Activated CD4-positive, alpha-beta memory T cell treated with anti-CD3 and anti-CD28 coated beads, Interleukin-2, amount 10 ng/mL, durations not matched to agents 7 days and 5 days (primary cell): Measurements from ENCODE around the gene BRK1. TPM values are rescaled to one million over a fixed set of nuclear protein-coding genes. Genes with fewer than 3 reads are reported as not detected.
"Not testable (repeated sequence)": the region's sequence is repeated elsewhere in the genome, so short reads cannot be mapped to it uniquely, and the experiment has no call there.

Experiments used
- CTCF ChIA-PET: fragments of 350-600 bp; sonication (Branson Sonifier 250); formaldehyde crosslinking; loops from one replicate; lab custom pipeline; 2021; ENCODE audit warnings: antibody characterized with exemption, inconsistent platforms; lab: Charles Lee
- POLR2A ChIA-PET: fragments of 350-600 bp; sonication (Branson Sonifier 250); formaldehyde crosslinking; loops from one replicate; lab custom pipeline; 2021; ENCODE audit warnings: antibody characterized with exemption; lab: Charles Lee
- DNase-seq: peaks from one replicate; pipeline ENCODE4 v3.0.0-alpha.2; 2020
- H3K27ac Mint-ChIP-seq: one replicate; pipeline ENCODE4 v1.8.0; 2021; ENCODE audit warnings: mild to moderate bottlenecking, mixed read lengths
- H3K27me3 Mint-ChIP-seq: one replicate; pipeline ENCODE4 v1.8.0; 2021; ENCODE audit warnings: mixed read lengths
- H3K36me3 Mint-ChIP-seq: one replicate; pipeline ENCODE4 v1.8.0; 2021; ENCODE audit warnings: low read depth, mixed read lengths
- H3K4me1 Mint-ChIP-seq: one replicate; pipeline ENCODE4 v1.8.0; 2021; ENCODE audit warnings: mixed read lengths
- H3K4me3 Mint-ChIP-seq: one replicate; pipeline ENCODE4 v1.8.0; 2021; ENCODE audit warnings: mild to moderate bottlenecking, mixed read lengths
- H3K9me3 Mint-ChIP-seq: one replicate; pipeline ENCODE4 v1.8.0; 2021; ENCODE audit warnings: mixed read lengths
- total RNA-seq, 2 experiments: library from RNA; stranded (reverse); gene quantifications; one replicate each; pipeline ENCODE4 v1.2.3, GENCODE V29; 2021

The BRK1 gene
- total RNA-seq, 2 experiments from 2014 or later: 117 to 118 TPM

DNA sequence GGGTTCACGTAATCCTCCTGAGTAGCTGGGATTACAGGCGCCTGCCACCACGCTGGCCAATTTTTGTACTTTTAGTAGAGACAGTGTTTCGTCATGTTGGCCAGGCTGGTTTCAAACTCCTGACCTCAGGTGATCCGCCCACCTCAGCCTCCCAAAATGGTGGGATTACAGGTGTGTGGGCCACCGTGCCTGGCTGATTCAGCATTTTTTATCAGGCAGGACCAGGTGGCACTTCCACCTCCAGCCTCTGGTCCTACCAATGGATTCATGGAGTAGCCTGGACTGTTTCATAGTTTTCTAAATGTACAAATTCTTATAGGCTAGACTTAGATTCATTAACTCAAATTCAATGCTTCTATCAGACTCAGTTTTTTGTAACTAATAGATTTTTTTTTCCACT is 35.5 kb downstream of the BRK1 start:
- POLR2A ChIA-PET: interaction anchor here (1.0 kb wide), 1 partner anchor 9 kb away, joined by 3 read pairs; the partner anchor contains the start of gene VHL
- Mint-ChIP-seq H3K4me3 (no peak overlapping the region), H3K27ac (no peak overlapping the region), H3K9me3 (no peaks in the 10 kb centered on the region), H3K4me1 (peaks cover 9% of the 10 kb centered on the region), H3K27me3 (no peaks in the 10 kb centered on the region), H3K36me3 (peaks cover 68% of the 10 kb centered on the region)
- CTCF ChIA-PET: interaction anchor here (1.3 to 2.4 kb wide), 2 partner anchors 73 to 113 kb away, joined by 3 to 11 read pairs; no protein-coding TSS in a partner anchor
- no peak for DNase-seq

DNA sequence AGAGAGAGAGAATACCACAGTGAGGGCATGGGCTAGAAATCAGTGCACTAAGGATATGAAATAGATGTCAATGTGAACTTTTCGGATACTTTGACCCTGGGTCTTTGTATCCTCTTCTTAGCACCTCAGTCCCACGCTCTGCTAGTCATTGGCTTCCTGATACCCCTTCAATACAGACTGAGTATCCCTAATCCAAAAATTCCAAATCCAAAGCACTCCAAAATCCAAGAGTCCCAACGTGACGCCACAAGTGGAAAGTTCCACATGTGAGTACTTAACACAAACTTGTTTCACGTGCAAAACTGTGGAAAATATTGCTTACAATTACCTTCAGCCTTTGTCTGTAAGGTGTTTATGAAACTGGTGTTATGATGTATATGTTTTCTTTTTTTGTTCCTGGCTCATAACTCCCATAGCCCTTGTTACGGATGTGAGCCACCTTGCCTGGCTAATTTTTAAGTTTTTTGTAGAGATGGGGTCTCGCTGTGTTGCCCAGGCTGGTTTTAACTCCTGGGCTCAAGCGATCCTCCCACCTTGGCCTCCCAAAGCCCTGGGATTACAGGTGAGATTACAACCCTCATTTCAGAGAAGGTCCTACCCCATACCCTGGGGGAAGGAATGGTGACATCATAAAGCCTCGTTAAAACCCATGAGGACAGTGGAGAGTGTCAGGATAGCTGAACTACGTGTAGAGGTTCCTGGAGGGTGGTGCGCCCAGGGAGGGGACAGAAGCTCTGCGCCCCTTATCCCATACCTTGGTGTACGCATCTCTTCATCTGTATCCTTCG is 39.1 kb downstream of the BRK1 start:
- Mint-ChIP-seq H3K9me3 (no peaks in the 10 kb centered on the region), H3K36me3 (peaks cover 58% of the 10 kb centered on the region), H3K4me3 (no peak overlapping the region), H3K27ac (no peak overlapping the region), H3K4me1 (no peaks in the 10 kb centered on the region), H3K27me3 (no peaks in the 10 kb centered on the region)
- no peak for DNase-seq
- ChIA-PET POLR2A (no interaction called here), CTCF (interaction anchor here (1.0 kb wide), 1 partner anchor 38 kb away, joined by 4 read pairs; no protein-coding TSS in a partner anchor)

DNA sequence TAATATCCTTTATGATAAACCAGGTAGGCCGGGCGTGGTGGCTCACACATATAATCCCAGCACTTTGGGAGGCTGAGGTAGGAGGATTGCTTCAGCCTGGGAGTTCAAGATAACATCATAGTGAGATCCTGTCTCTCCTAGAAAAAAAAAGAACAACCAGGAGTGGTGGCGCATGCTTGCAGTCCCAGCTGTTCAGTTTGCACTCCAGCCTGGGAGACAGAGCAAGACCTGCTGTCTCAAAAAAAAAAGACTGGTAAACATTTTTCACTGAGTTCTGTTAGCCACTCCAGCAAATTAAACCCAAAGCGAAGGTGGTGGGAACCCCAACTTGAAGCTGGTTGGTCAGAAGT is 39.6 kb downstream of the BRK1 start:
- Mint-ChIP-seq H3K27me3 (no peaks in the 10 kb centered on the region), H3K4me1 (no peaks in the 10 kb centered on the region), H3K36me3 (peaks cover 53% of the 10 kb centered on the region), H3K27ac (no peak overlapping the region), H3K4me3 (no peak overlapping the region), H3K9me3 (no peaks in the 10 kb centered on the region)
- ChIA-PET CTCF (no interaction called here), POLR2A (no interaction called here)
- no peak for DNase-seq

DNA sequence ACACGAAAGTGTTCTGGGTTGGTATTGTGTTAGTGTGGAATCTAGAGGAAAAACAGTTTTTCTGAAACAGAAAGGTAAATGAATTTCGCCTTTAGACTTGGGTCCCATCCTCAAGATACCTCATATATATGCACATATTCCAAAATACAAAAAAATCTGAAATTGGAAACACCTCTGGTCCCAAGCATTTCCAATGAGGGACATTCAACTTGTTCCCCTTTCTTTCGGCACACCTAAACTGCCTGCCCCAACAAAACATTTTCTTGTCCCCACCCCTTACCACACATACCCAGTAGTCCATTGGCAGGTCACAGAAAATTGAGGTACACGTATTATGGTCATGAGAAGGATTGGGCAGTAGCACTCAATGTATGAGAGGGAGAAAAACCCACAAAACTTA is 40.2 kb downstream of the BRK1 start:
- ChIA-PET POLR2A (interaction anchor here (1.2 kb wide), 1 partner anchor 10 kb away, joined by 3 read pairs; no protein-coding TSS in a partner anchor), CTCF (no interaction called here)
- Mint-ChIP-seq H3K27me3 (no peaks in the 10 kb centered on the region), H3K27ac (no peak overlapping the region), H3K4me3 (no peak overlapping the region), H3K4me1 (no peaks in the 10 kb centered on the region), H3K36me3 (peaks cover 47% of the 10 kb centered on the region), H3K9me3 (no peaks in the 10 kb centered on the region)
- DNase-seq: no peak

DNA sequence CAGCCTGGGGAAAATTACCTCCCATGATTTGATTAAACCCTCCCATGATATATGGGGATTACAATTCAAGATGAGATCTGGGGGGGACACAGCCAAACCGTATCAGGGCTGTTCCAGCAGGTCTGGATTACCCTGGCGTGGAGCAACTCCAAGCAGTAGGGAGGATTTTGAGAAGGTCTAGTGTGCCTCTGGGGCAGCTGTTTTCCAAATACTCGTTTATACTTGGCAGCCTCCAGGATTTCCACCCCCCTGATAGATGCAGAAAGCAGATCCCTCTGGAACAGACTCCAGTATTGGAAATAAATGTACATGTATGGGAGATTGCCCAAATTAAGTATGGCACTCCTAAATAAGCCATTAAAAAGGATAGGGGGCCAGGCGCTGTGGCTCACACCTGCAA is 41.6 kb downstream of the BRK1 start:
- Mint-ChIP-seq H3K4me1 (peaks cover 3% of the 10 kb centered on the region), H3K36me3 (peaks cover 35% of the 10 kb centered on the region), H3K4me3 (no peak overlapping the region), H3K27me3 (no peaks in the 10 kb centered on the region), H3K27ac (no peak overlapping the region), H3K9me3 (no peaks in the 10 kb centered on the region)
- no peak for DNase-seq
- ChIA-PET CTCF (interaction anchor here (0.6 kb wide), 1 partner anchor 56 kb away, joined by 6 read pairs; no protein-coding TSS in a partner anchor), POLR2A (interaction anchor here (0.6 kb wide), 1 partner anchor 118 kb away, joined by 3 read pairs; no protein-coding TSS in a partner anchor)

DNA sequence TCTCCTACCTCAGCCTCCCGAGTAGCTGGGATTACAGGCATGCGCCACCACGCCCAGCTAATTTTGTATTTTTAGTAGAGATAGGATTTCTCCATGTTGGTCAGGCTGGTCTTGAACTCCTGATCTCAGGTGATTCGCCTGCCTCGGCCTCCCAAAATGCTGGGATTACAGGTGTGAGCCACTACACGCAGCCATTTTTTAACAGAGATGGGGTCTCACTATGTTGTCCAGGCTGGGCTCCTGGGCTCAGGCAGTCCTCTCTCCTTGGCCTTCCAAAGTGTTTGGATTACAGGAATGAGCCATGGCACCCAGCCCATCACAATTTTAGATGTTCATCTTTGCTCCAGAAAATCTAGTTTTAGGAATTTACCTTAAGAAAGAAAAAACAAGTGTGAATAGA is 43.1 kb downstream of the BRK1 start:
- DNase-seq, POLR2A ChIA-PET: not testable (repeated sequence)
- CTCF ChIA-PET: interaction anchor here (0.6 to 3.6 kb wide), 2 partner anchors 105 to 256 kb away, joined by 3 to 10 read pairs; no protein-coding TSS in a partner anchor

DNA sequence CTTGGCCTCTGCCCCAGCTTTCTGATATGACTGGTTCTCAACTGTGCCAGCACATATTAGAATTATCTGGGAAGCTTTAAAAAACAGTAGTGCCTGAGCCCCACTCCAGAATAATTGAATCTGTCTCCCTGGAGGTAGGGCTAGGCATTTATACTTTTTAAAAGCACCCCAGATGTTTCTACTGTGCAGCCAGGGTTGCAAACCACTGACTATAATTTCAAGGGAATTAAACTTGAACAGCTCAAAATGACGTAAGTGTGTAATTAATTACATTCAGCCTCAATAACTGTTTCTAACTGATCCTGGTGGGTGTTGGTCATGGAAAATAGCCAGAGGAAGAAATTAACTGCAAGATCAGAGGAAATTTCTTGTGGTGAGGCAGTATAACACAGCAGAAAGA is 44.9 kb downstream of the BRK1 start:
- H3K27ac Mint-ChIP-seq: no peak overlapping the region
- POLR2A ChIA-PET: interaction anchor here (0.8 kb wide), 1 partner anchor 60 kb away, joined by 3 read pairs; no protein-coding TSS in a partner anchor
- H3K4me3 Mint-ChIP-seq: no peak overlapping the region
- peaks cover 12% of the 10 kb centered on the region for H3K36me3 Mint-ChIP-seq
- CTCF ChIA-PET: interaction anchor here (0.7 to 3.6 kb wide), 3 partner anchors 16 to 103 kb away, joined by 3 to 10 read pairs (median 5); partner anchors contain the start of gene VHL
- DNase-seq: no peak
- no peaks in the 10 kb centered on the region for H3K9me3 Mint-ChIP-seq
- H3K4me1 Mint-ChIP-seq: peaks cover 11% of the 10 kb centered on the region
- H3K27me3 Mint-ChIP-seq: no peaks in the 10 kb centered on the region

More for the DNA sequence above, 43.1 kb downstream of the BRK1 start:
- H3K27ac Mint-ChIP-seq, H3K27me3 Mint-ChIP-seq, H3K9me3 Mint-ChIP-seq, H3K4me3 Mint-ChIP-seq, H3K4me1 Mint-ChIP-seq: not testable (repeated sequence)
- peaks cover 22% of the 10 kb centered on the region for H3K36me3 Mint-ChIP-seq

DNA sequence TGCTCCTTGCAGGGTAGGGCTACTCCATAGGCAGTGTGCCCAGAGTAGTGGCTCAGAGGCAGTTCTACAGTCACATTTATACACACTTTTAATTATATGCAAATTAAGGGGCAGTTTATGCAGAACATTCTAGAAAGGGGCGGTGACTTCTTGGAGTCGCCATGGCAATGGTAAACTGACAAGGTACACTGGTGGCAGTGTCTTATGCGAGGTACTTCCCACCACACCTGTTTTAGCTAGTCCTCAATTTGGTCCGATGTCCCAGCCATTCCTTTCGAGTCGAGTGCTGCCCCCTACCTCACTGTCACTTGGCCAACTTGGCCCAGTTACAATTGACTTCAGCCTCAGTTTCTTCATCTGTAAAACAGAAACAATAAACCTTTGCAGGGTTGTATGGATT is 45.5 kb downstream of the BRK1 start:
- no peak for DNase-seq
- Mint-ChIP-seq H3K9me3 (no peaks in the 10 kb centered on the region), H3K4me3 (no peak overlapping the region), H3K36me3 (peaks cover 6% of the 10 kb centered on the region), H3K4me1 (peaks cover 12% of the 10 kb centered on the region), H3K27ac (no peak overlapping the region), H3K27me3 (no peaks in the 10 kb centered on the region)
- POLR2A ChIA-PET: interaction anchor here (0.8 kb wide), 1 partner anchor 59 kb away, joined by 3 read pairs; no protein-coding TSS in a partner anchor
- CTCF ChIA-PET: interaction anchor here (1.2 to 3.6 kb wide), 3 partner anchors 32 to 103 kb away, joined by 3 to 10 read pairs (median 4); no protein-coding TSS in a partner anchor

DNA sequence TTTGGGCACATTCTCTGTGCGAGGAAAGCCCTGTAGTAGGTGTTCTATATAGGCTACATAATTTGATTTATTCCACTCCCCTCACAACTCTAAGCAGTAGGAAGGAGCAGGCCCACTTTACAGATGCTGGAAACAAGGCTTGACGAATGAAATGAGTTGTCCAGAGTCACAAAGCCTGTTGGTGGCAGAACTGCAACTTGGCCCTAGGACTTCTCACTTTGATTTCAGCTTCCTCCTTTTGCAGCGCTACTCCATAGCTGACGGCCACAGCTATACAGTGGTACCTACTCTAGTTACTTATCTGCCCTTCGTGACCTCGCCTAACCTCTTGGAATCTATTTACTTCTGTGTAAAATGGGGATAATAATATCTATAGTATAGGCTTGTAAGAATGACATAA is 46.7 kb downstream of the BRK1 start:
- H3K27ac Mint-ChIP-seq: no peak overlapping the region
- CTCF ChIA-PET: interaction anchor here (0.6 to 1.3 kb wide), 3 partner anchors 33 to 99 kb away, joined by 3 to 4 read pairs (median 3); no protein-coding TSS in a partner anchor
- H3K4me3 Mint-ChIP-seq: no peak overlapping the region
- POLR2A ChIA-PET: no interaction called here
- H3K4me1 Mint-ChIP-seq: peaks cover 21% of the 10 kb centered on the region
- no peaks in the 10 kb centered on the region for H3K27me3 Mint-ChIP-seq
- no peak for DNase-seq
- H3K9me3 Mint-ChIP-seq: no peaks in the 10 kb centered on the region
- no peaks in the 10 kb centered on the region for H3K36me3 Mint-ChIP-seq

DNA sequence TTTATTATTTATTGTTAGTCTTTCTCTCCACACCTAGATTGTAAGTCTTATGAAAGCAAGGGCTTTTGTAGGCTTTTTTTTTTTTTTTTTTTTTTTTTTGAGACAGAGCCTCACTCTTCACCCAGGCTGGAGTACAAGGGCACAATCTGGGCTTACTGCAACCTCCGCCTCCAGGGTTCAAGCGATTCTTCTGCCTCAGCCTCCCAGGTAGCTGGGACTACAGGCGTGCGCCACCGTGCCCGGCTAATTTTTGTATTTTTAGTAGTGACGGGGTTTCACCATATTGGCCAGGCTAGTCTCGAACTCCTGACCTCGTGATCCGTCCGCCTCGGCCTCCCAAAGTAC is 48.7 kb downstream of the BRK1 start:
- not testable (repeated sequence) for H3K36me3 Mint-ChIP-seq
- POLR2A ChIA-PET: interaction anchor here (0.6 to 1.0 kb wide), 5 partner anchors 11 to 60 kb away, joined by 3 read pairs; no protein-coding TSS in a partner anchor

DNA sequence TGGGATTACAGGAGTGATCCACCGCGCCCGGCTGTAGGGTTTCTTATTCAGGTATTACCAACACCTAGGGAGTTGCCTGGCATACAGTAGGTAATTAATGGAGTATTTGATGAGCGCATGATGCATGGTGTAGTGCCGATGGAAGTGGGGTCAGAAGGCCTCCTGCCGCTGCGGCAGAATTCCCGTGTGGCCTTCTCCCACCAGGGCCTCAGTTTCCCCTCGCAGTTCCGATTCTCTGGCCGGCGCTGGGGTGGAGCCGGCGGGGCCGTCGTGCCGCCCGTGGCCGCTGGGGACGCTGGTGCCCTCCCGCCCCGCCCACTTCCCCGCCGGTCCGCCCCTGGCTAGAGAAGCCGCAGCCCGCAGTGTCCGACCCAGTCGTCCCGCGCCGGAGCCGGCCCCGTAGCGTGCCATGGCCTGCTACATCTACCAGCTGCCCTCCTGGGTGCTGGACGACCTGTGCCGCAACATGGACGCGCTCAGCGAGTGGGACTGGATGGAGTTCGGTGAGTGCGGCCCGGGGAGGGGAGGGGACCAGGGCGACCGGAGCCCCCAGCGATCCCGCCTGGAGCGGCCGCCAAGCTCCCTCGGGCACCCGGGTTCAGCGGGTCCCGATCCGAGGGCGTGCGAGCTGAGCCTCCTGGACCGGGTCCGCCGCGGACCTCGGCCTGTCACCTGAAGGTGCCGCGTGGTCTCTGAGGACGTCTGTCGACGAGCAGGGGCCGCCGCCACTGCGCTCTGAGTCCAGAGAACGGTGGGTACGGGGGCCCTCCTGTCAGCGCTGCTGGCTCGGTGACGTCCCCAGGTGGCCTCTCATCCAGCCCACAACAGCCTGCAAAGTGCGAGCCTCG is 49.3 kb downstream of the BRK1 start, which contains the start of gene IRAK2:
Gene IRAK2, plus strand, starts transcription at position 374 of the 848 bp plus-strand sequence. Its CDS starts 36 bp downstream, at position 410.
- CTCF ChIA-PET: interaction anchor here (0.7 to 2.2 kb wide), 9 partner anchors 24 to 115 kb away, joined by 3 to 9 read pairs (median 3); partner anchors contain the start of gene TATDN2
- Mint-ChIP-seq H3K4me1 (peaks cover 32% of the 10 kb centered on the region), H3K27me3 (no peaks in the 10 kb centered on the region), H3K27ac (no peak within 1 kb of the TSS), H3K36me3 (peaks cover 13% of the 10 kb centered on the region), H3K4me3 (peak within 1 kb of the TSS; percentile 70), H3K9me3 (peaks cover 10% of the 10 kb centered on the region)
- POLR2A ChIA-PET: interaction anchor here (0.6 to 1.1 kb wide), 7 partner anchors 9 to 99 kb away, joined by 3 to 5 read pairs (median 3); partner anchors contain the start of gene VHL
- DNase-seq: peak; percentile 65

More for the DNA sequence above, 48.7 kb downstream of the BRK1 start:
- not testable (repeated sequence) for H3K27me3 Mint-ChIP-seq, DNase-seq, H3K27ac Mint-ChIP-seq, H3K9me3 Mint-ChIP-seq
- Mint-ChIP-seq H3K4me1 (peaks cover 32% of the 10 kb centered on the region), H3K4me3 (peak overlapping the region; percentile 70)
- CTCF ChIA-PET: interaction anchor here (0.7 to 1.8 kb wide), 7 partner anchors 29 to 164 kb away, joined by 3 to 9 read pairs (median 3); no protein-coding TSS in a partner anchor

DNA sequence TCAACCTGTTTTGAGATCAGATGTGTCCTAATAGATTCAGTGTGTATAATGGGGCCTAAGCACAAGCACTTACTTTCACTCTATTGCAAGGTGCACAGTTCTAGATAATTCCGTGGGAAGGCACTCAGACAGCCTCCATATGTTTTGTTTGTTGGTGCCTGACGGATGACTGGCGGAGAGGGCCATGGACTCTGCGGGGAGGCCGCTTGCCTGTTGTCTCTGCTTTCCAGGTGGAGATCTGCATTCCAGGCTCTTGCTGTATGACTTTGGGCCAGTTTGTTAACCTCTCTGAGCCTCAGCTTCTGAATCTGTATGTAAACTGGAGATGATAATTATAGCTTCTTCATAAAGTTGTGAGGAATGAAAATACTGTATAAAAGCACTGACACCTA is 50.7 kb downstream of the BRK1 start:
- no peaks in the 10 kb centered on the region for H3K27me3 Mint-ChIP-seq
- H3K4me3 Mint-ChIP-seq: peak overlapping the region; percentile 54
- H3K9me3 Mint-ChIP-seq: peaks cover 10% of the 10 kb centered on the region
- ChIA-PET POLR2A (interaction anchor here (0.7 kb wide), 1 partner anchor 356 kb away, joined by 3 read pairs; no protein-coding TSS in a partner anchor), CTCF (interaction anchor here (0.7 to 2.2 kb wide), 6 partner anchors 28 to 325 kb away, joined by 3 to 6 read pairs (median 4); partner anchors contain the start of gene TATDN2)
- H3K36me3 Mint-ChIP-seq: peaks cover 18% of the 10 kb centered on the region
- H3K27ac Mint-ChIP-seq: no peak overlapping the region
- no peak for DNase-seq
- H3K4me1 Mint-ChIP-seq: peaks cover 32% of the 10 kb centered on the region
